WTC11 (cell line): ENCODE data around the gene PTPRN2. TPM values are rescaled to one million over a fixed set of nuclear protein-coding genes. Genes with fewer than 3 reads are reported as not detected.

Experiments
- ATAC-seq: fragments of 200-7000 bp; cut with Tn5 transposase; 2 replicates; pipeline ENCODE4 v1.10.0; 2021; ENCODE audit warnings: mild to moderate bottlenecking, moderate library complexity
- CTCF ChIA-PET: fragments of 300-600 bp; sonication (Branson Sonifier 250); formaldehyde crosslinking; loops from one replicate; lab custom pipeline; 2021; ENCODE audit warnings: antibody characterized with exemption; lab: Charles Lee
- POLR2A ChIA-PET: fragments of 350-600 bp; sonication (Branson Sonifier 250); formaldehyde crosslinking; loops from one replicate; lab custom pipeline; 2021; ENCODE audit warnings: antibody characterized with exemption; lab: Charles Lee
- DNase-seq: peaks from one replicate; pipeline ENCODE4 v3.0.0; 2021; ENCODE audit warnings: low spot score
- H3K27ac Mint-ChIP-seq: 2 replicates; pipeline ENCODE4 v1.8.0; 2021; ENCODE audit warnings: mixed read lengths
- H3K27me3 Mint-ChIP-seq: 2 replicates; pipeline ENCODE4 v1.8.0; 2021; ENCODE audit warnings: low read depth, mild to moderate bottlenecking, moderate library complexity, mixed read lengths
- H3K36me3 Mint-ChIP-seq: 2 replicates; pipeline ENCODE4 v1.8.0; 2021; ENCODE audit warnings: mixed read lengths
- H3K4me1 Mint-ChIP-seq: 2 replicates; pipeline ENCODE4 v1.8.0; 2022; ENCODE audit warnings: mixed read lengths
- H3K4me3 Mint-ChIP-seq: 2 replicates; pipeline ENCODE4 v1.8.0; 2021; ENCODE audit warnings: mild to moderate bottlenecking, moderate library complexity, mixed read lengths
- H3K9me3 Mint-ChIP-seq: 2 replicates; pipeline ENCODE4 v1.8.0; 2021; ENCODE audit warnings: mixed read lengths
- AR ChIP-seq: fragments of 250-450 bp; sonication (Bioruptor Pico); IDR thresholded peaks from 2 replicates; pipeline ENCODE4 v1.9.0; 2021; ENCODE audit warnings: mild to moderate bottlenecking
- ATF2 ChIP-seq: sonication (generic); formaldehyde crosslinking; IDR thresholded peaks from 2 replicates; pipeline ENCODE4 v1.8.1; 2022; ENCODE audit warnings: low read depth, missing genetic modification reagents, borderline replicate concordance
- CBFB ChIP-seq: sonication (generic); formaldehyde crosslinking; IDR thresholded peaks from 2 replicates; pipeline ENCODE4 v1.8.1; 2022; ENCODE audit warnings: mild to moderate bottlenecking, low read depth, missing genetic modification reagents
- CDX4 ChIP-seq: fragments of 250-450 bp; sonication (Bioruptor Pico); IDR thresholded peaks from 2 replicates; pipeline ENCODE4 v1.9.0; 2021; ENCODE audit warnings: moderate library complexity, mild to moderate bottlenecking, inconsistent platforms, borderline replicate concordance
- CREM ChIP-seq: sonication (generic); formaldehyde crosslinking; IDR thresholded peaks from 2 replicates; pipeline ENCODE4 v1.8.1; 2022; ENCODE audit warnings: mild to moderate bottlenecking, missing genetic modification reagents, moderate library complexity
- E2F1 ChIP-seq: sonication (generic); formaldehyde crosslinking; IDR thresholded peaks from 2 replicates; pipeline ENCODE4 v1.8.0; 2022; ENCODE audit warnings: mild to moderate bottlenecking, missing genetic modification reagents
- E2F4 ChIP-seq: sonication (generic); formaldehyde crosslinking; IDR thresholded peaks from 2 replicates; pipeline ENCODE4 v1.8.1; 2022; ENCODE audit warnings: low read depth, mild to moderate bottlenecking, moderate library complexity, missing genetic modification reagents, borderline replicate concordance
- ELF4 ChIP-seq: sonication (generic); formaldehyde crosslinking; IDR thresholded peaks from 2 replicates; pipeline ENCODE4 v1.8.1; 2022; ENCODE audit warnings: low read depth, mild to moderate bottlenecking, moderate library complexity, missing genetic modification reagents
- EMX1 ChIP-seq: fragments of 250-450 bp; sonication (Bioruptor Pico); IDR thresholded peaks from 2 replicates; pipeline ENCODE4 v1.8.0; 2021; ENCODE audit warnings: mild to moderate bottlenecking
- ETV6 ChIP-seq: sonication (generic); formaldehyde crosslinking; IDR thresholded peaks from 2 replicates; pipeline ENCODE4 v1.8.1; 2022; ENCODE audit warnings: mild to moderate bottlenecking, missing genetic modification reagents
- FOXJ3 ChIP-seq: sonication (generic); formaldehyde crosslinking; IDR thresholded peaks from 2 replicates; pipeline ENCODE4 v1.9.0; 2021; ENCODE audit warnings: missing genetic modification reagents, mild to moderate bottlenecking, borderline replicate concordance
- FOXP1 ChIP-seq: sonication (generic); formaldehyde crosslinking; IDR thresholded peaks from 2 replicates; pipeline ENCODE4 v1.8.0; 2022; ENCODE audit warnings: missing genetic modification reagents, mild to moderate bottlenecking, moderate library complexity, borderline replicate concordance
- GTF2I ChIP-seq: fragments of 250-450 bp; sonication (Bioruptor Pico); conservative IDR thresholded peaks from 2 replicates; pipeline ENCODE4 v1.4.0; 2021; ENCODE audit warnings: mild to moderate bottlenecking
- HMGA2 ChIP-seq: fragments of 250-450 bp; sonication (Bioruptor Pico); IDR thresholded peaks from 2 replicates; pipeline ENCODE4 v1.4.0; 2021; ENCODE audit warnings: mild to moderate bottlenecking, moderate library complexity
- MYBL2 ChIP-seq: sonication (generic); formaldehyde crosslinking; IDR thresholded peaks from 2 replicates; pipeline ENCODE4 v1.8.1; 2023; ENCODE audit warnings: mild to moderate bottlenecking, moderate library complexity, missing genetic modification reagents
- NR2C2 ChIP-seq: sonication (generic); formaldehyde crosslinking; IDR thresholded peaks from 2 replicates; pipeline ENCODE4 v1.8.0; 2022; ENCODE audit warnings: mild to moderate bottlenecking, missing genetic modification reagents
- PRRX2 ChIP-seq: fragments of 250-450 bp; sonication (Bioruptor Pico); IDR thresholded peaks from 2 replicates; pipeline ENCODE4 v1.8.0; 2021; ENCODE audit warnings: mild to moderate bottlenecking
- RELA ChIP-seq: sonication (generic); formaldehyde crosslinking; IDR thresholded peaks from 2 replicates; pipeline ENCODE4 v1.8.1; 2022; ENCODE audit warnings: missing genetic modification reagents, mild to moderate bottlenecking, borderline replicate concordance
- SOX15 ChIP-seq: fragments of 250-450 bp; sonication (Bioruptor Pico); IDR thresholded peaks from 2 replicates; pipeline ENCODE4 v1.9.0; 2021; ENCODE audit warnings: mild to moderate bottlenecking
- SP1 ChIP-seq: sonication (generic); formaldehyde crosslinking; conservative IDR thresholded peaks from 2 replicates; pipeline ENCODE4 v1.8.1; 2022; ENCODE audit warnings: missing genetic modification reagents
- STAT6 ChIP-seq: sonication (generic); formaldehyde crosslinking; conservative IDR thresholded peaks from 2 replicates; pipeline ENCODE4 v1.8.1; 2023; ENCODE audit warnings: mild to moderate bottlenecking, low read depth, missing genetic modification reagents, moderate library complexity
- ZNF317 ChIP-seq: sonication (generic); formaldehyde crosslinking; IDR thresholded peaks from 2 replicates; pipeline ENCODE4 v1.8.1; 2023; ENCODE audit warnings: low read depth, mild to moderate bottlenecking, moderate library complexity, missing genetic modification reagents, borderline replicate concordance
- ZNF396 ChIP-seq: fragments of 250-450 bp; sonication (Bioruptor Pico); IDR thresholded peaks from 2 replicates; pipeline ENCODE4 v1.8.0; 2021; ENCODE audit warnings: mild to moderate bottlenecking, moderate library complexity, borderline replicate concordance
- total RNA-seq: library from RNA; stranded (reverse); gene quantifications from 3 replicates; pipeline ENCODE4 v1.2.3, GENCODE V29; 2021
- TF ChIP-seq, protein P1 (sequence below): sonication (generic); formaldehyde crosslinking; conservative IDR thresholded peaks from 2 replicates; pipeline ENCODE4 v1.8.1; 2022; ENCODE audit warnings: mild to moderate bottlenecking, missing genetic modification reagents
- TF ChIP-seq, protein P2 (sequence below): sonication (generic); formaldehyde crosslinking; IDR thresholded peaks from 2 replicates; pipeline ENCODE4 v1.8.1; 2023; ENCODE audit warnings: mild to moderate bottlenecking, missing genetic modification reagents, moderate library complexity

Gene PTPRN2
- total RNA-seq, 1 experiment from 2014 or later, result 4.7 TPM

GRCh38 chr7:157928171-157928794 lies 659.3 kb downstream of the PTPRN2 start:
- Mint-ChIP-seq H3K4me1 (peaks cover 14% of the 10 kb centered on the region), H3K9me3 (peaks cover 38% of the 10 kb centered on the region), H3K36me3 (peaks cover 28% of the 10 kb centered on the region), H3K4me3 (no peak overlapping the region), H3K27me3 (peaks cover 7% of the 10 kb centered on the region; the same call in 1 of the 2 replicates), H3K27ac (no peak overlapping the region)
- TF ChIP-seq FOXJ3, result no peak
- TF ChIP-seq ZNF396 (CRISPR knock-in tag), result no peak
- TF ChIP-seq CREM (CRISPR knock-in tag), result no peak
- TF ChIP-seq EMX1, result no peak
- TF ChIP-seq ETV6 (CRISPR knock-in tag), result no peak
- no peak for TF ChIP-seq MYBL2 (CRISPR knock-in tag)
- no peak for TF ChIP-seq CDX4 (CRISPR knock-in tag)
- TF ChIP-seq ZNF317, result no peak
- TF ChIP-seq, protein P1, sequence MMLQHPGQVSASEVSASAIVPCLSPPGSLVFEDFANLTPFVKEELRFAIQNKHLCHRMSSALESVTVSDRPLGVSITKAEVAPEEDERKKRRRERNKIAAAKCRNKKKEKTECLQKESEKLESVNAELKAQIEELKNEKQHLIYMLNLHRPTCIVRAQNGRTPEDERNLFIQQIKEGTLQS (CRISPR knock-in tag), result no peak
- TF ChIP-seq SOX15 (CRISPR knock-in tag), result no peak
- TF ChIP-seq, protein P2, sequence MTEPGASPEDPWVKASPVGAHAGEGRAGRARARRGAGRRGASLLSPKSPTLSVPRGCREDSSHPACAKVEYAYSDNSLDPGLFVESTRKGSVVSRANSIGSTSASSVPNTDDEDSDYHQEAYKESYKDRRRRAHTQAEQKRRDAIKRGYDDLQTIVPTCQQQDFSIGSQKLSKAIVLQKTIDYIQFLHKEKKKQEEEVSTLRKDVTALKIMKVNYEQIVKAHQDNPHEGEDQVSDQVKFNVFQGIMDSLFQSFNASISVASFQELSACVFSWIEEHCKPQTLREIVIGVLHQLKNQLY (CRISPR knock-in tag), result no peak
- TF ChIP-seq CBFB (CRISPR knock-in tag), result no peak
- TF ChIP-seq PRRX2, result no peak
- no peak for TF ChIP-seq GTF2I
- TF ChIP-seq AR (CRISPR knock-in tag), result no peak
- no peak for TF ChIP-seq ATF2 (CRISPR knock-in tag)
- TF ChIP-seq E2F1 (CRISPR knock-in tag), result no peak
- TF ChIP-seq ELF4 (CRISPR knock-in tag), result no peak
- DNase-seq, result no peak
- ATAC-seq, result no peak
- ChIA-PET CTCF (no interaction called here), POLR2A (no interaction called here)

DNA sequence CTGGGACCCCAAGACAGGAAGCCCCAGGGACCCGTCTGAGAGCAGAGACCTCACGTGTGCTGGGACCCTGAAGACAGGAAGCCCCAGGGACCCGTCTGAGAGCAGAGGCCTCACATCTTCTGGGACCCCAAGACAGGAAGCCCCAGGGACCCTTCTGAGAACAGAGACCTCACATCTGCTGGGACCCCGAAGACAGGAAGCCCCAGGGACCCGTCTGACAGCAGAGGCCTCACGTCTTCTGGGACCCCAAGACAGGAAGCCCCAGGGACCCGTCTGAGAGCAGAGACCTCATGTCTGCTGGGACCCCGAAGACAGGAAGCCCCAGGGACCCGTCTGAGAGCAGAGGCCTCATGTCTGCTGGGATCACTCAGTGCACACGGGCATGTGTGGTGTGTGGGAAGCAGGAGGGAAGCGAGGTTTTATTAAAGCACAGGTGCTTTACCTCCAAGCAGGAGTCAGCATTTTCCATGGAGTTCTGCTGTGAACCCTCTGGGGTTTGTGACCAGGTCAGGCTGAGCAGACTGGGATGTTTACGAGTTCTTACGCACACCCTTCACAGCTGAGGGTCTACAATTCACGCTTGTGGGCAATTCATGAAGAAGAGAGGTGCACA lies 660.2 kb downstream of the PTPRN2 start:
- POLR2A ChIA-PET, result no interaction called here
- Mint-ChIP-seq H3K4me1 (peaks cover 14% of the 10 kb centered on the region), H3K27ac (no peak overlapping the region), H3K27me3 (peaks cover 4% of the 10 kb centered on the region; the same call in 1 of the 2 replicates), H3K4me3 (no peak overlapping the region), H3K36me3 (peaks cover 23% of the 10 kb centered on the region), H3K9me3 (peaks cover 35% of the 10 kb centered on the region)
- DNase-seq (no peak), ATAC-seq (no peak)
- CTCF ChIA-PET, result no interaction called here
- TF ChIP-seq HMGA2 (CRISPR knock-in tag) (no peak), SP1 (no peak), NR2C2 (CRISPR knock-in tag) (no peak), RELA (CRISPR knock-in tag) (no peak), STAT6 (CRISPR knock-in tag) (no peak), E2F4 (CRISPR knock-in tag) (no peak), FOXP1 (CRISPR knock-in tag) (no peak), MYBL2 (CRISPR knock-in tag) (no peak)
